DMS114 treated with DMSO at 0.1 percent for 48 hours (cell line): ENCODE measurements around the gene URAD.

Experiments used
- DNase-seq: peaks from one replicate; lab custom pipeline; 2025; ENCODE audit not compliant: unreplicated experiment; lab: John Stamatoyannopoulos, UW

Gene URAD

DNA sequence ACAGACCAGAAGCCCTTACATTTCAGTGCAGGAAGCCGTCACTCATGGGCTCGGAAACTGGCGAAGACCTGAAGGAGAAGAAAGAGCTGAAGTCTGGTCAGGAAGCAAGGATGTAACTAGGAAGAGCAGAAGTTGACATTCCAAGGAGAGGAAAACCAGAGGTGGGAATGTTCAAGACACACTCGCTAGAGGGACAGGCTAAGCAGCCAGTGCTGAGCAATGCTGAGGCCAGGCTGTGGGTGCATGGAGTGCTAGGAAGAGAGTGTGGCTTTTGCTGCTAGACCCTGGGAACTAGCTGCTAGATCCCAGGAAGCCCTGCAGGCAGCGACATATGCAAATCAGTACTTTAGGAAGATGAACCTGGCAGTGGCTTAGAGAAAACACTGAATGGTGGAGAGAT is 12.1 kb upstream of the URAD start:
- no peak for DNase-seq

GRCh38 chr13:27997904-27998522 is 9.5 kb upstream of the URAD start:
- peak; percentile 36 for DNase-seq

GRCh38 chr13:27991881-27992280 is 3.4 kb upstream of the URAD start:
- no peak for DNase-seq

DNA sequence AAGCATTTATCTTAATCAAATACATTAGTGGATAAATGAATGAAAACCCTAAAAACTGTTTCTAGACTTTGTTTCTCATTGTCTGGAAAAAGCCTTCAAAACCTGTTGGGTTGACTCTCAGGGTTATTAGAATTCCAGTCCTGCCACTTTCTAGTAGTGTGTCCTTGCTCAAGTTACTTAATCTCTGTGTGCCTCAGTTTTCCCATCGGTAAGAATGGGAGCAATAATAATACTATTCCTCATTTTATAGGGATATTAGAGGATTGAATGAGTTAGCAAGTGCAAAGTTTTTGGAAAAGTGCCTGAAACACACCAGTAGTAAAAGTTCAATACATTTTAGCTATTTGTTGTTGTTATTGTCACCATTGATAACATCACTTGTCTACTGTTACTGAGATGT is 2.9 kb downstream of the URAD start:
- no peak for DNase-seq

DNA sequence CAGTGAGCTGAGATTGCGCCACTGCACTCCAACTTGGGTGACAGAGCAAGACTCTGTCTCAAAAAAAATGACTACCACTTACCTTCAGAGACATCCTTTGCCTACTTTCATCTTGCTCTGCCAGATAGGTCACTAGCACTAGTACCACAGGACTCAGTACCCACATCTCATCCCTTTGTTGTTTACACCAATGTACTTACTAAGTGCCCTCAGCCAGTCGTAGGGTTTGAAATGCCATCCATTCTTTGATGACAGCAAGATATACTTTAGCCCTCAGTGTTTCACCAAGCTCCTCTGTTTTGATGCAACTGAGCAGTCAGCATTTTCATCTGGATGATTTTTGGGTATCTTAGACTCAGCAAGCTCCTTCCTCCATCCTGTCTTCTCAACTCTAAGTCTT is 6.1 kb downstream of the URAD start:
- DNase-seq: no peak

- DNase-seq: no peak
These were observed 7.3 kb downstream of the URAD start for GRCh38 chr13:27981006-27981708.

DNA sequence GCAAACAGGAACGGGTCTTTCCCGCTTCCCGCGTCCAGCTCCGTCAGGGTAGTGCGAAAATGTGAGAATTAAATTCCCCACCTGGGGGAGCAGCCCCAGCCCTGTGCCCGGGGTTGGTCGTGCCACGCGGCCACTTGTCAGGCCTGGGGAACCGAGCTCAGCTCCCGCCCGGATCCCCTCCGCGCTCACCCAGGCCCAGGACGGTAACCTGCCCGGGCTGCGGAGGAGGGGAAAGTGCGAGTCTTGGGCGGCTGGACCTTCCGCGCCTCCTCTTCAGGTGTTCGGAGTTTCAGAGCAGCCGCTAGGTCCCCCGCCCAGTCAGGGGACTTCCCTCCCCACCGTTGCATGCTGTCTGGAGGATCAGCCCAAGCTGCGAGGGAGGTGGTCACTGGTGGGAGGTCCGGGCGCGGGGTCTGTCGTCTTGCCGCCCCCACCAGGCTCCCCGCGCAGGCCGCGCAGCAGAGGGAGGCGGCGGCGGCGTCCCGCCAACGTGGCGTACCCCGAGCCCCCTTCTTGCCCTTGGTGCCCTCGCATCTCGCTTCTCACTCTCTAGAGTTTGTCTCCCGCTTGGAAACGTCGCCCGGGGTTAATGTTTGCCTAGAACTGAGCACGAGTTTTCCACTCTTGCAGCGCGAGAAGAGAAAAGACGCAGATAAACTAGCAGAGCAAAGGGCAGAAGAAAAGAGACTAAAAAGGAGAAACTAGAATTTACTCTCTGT is 8.1 kb downstream of the URAD start:
- DNase-seq: no peak

GRCh38 chr13:27979765-27980279 is 8.7 kb downstream of the URAD start:
- DNase-seq: no peak

- DNase-seq: no peak
These were observed 9.4 kb downstream of the URAD start for GRCh38 chr13:27979001-27979643.

- DNase-seq: no peak
These were observed 10.1 kb downstream of the URAD start for GRCh38 chr13:27978301-27978968.

- DNase-seq: no peak
These were observed 10.8 kb downstream of the URAD start for GRCh38 chr13:27977476-27978300.

- DNase-seq: no peak
These were observed 12.0 kb downstream of the URAD start for GRCh38 chr13:27976362-27977091.

- no peak for DNase-seq
These were observed 12.7 kb downstream of the URAD start for GRCh38 chr13:27975564-27976361.

DNA sequence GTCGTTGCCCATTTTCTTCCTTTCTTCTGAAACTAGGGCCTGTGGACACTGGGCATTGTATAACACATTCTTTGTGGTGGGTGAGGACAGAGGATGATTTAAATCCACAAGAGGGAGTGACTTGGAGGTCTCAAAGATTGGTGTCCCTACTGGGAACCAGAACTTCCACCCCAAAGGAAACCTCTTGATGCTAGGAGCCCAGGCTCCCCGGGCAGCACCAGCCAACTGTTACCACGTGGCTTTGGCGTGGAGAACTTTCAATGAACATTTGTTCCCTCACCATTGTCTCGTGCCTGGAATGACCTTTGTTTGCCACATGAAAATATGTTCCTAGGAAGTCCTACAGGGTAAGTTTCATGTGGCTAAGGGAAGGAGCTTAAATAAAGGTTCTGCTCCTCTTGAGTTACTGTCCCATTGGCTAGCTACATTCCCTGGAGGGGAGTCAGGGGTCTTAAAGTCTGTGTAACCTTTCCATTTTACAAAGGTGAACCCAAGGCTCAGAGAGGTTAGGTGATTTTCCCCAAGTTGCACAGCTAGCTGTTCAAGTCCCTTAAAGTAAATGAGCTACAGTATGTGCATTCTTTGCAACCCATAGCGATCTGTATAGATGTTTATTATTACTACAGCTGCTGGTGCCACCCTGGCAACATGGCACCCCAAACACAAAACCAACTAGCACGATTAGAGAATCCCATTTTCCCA is 14.4 kb downstream of the URAD start:
- DNase-seq: no peak

DNA sequence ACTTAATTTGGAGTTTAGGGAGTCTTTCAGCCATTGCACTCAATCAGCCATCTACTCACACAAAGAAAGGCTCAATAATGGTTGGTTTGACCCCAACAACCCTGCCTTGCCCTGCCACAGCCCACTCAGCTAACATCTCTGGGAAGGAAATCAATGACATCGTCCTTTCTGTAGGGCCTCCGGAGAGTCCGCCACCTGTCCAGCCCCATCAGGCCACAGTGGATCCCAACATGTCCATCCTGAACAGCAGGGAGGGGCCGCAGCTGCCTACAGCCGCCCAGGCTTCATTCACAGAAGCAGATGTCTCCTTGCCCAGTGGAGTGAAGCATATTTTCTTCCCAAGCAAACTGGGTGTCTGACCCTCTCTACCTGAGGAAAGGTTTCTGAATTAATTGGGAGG is 15.2 kb downstream of the URAD start:
- no peak for DNase-seq

DNA sequence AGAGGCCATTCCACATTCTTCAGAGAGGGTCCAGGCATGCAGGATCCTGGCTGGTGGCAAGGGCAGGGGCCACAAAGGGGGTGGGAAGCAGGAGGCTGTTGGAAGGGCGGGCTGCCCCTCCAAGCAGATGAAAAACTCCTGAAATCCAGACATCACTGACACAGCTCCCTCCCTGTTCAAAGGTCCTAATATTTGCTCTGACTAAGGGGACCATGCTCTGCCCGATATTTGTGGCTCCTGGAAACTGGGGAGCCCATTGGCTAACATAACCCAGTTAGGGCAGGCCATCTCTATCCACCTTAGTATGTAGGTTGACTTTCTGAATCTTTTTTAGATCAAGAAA is 16.0 kb downstream of the URAD start:
- no peak for DNase-seq

DNA sequence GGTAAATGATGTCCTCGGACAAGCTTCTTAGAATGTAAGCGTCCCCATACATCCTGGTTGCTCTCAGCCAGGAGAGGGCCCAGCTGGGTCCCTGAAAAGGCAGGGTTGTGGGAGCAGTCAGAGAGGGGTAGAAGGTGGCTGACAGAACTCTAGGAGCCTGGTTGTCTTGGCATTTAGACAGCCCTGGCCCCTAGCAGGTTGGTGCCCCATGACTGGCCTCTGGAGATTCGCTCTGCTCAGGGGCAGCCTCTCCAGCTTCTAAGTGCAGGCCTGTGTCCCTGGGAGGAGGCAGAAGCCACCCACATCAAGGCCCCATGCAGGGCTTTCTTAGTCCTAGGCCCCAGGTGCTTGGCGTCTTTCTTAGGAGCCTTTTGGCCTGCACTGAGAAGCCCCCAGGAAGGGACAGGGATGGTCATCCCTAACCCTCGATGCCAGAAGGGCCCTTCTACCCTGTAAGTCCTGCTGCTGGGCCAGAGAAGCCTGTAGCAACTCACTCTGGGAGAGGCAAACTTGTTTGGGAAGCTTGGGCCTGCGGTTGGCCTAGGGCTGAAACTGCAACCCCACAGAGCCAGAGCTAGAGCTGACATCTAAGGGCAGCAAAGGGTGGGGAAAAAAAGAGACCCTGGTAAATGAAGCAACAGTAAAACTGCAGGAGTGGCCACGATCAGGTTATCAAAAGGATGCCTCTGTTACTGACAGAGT is 16.6 kb downstream of the URAD start:
- DNase-seq: no peak

DNA sequence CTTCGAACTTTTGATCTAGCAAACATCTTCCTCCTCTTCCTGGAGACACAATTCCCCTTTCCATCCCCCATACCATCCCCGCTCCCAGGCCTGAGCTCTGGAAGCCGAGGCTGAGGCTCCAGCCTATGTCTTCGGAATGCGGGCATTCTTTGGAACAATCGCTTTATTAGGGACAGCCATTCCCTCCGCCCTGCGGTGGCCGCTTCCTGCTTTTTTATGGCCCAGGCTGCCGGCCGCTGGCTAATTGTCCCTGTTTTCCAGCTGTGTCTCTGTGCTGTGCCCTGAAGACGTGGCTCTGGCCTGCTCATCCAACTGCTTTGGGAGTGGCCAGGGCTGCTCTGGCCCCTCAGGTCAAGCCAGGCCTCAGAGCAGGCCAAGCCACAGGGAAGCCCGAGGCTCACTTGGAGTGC is 17.3 kb downstream of the URAD start:
- no peak for DNase-seq
